ENCODE measurements around the gene PDE3B. TPM values are rescaled to one million over a fixed set of nuclear protein-coding genes. Genes with fewer than 3 reads are reported as not detected.

Gene PDE3B
- polyA plus RNA-seq, 1 donor (not counting 4 experiments of a cell fraction or from before 2014, with no cell fraction given): 0.01 TPM

DNA sequence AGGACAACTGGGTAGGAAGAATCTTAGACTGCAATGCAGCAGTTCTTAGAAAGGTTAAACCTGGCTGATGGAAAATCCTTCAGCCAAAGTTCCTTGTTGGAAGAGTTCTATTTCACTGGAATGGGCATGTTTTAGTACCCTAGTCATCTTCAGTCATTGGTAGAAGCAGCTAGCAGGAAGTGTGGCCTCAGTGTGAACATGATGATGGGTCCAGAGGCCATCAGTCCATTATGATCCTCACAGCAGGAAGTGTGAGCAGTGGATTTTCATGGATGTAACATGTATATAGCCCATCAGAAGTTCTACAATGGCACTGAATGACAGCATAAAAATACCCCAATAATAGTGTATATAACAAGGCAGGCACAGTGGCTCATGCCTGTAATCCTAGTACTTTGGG lies 35.9 kb upstream of the PDE3B start:
- Histone ChIP-seq H3K4me3 (ENCODE audit: control insufficient read depth in 2 of 3, extremely low read depth in 1 of 3, insufficient read depth in 2 of 3, low read depth in 1 of 3, low read length in 3 of 3) (no peak overlapping the region), H3K79me2 (ENCODE audit: control insufficient read depth, insufficient read depth, low read length) (no peaks in the 10 kb centered on the region), H3K4me2 (ENCODE audit: control insufficient read depth, extremely low read depth, insufficient read depth, low read depth, low read length) (no peak overlapping the region), H4K20me1 (ENCODE audit: control insufficient read depth, extremely low read depth, insufficient read depth, low read length) (no peaks in the 10 kb centered on the region), H3K9me3 (ENCODE audit: control insufficient read depth, low read depth, low read length) (no peaks in the 10 kb centered on the region), H3K27ac (ENCODE audit: control insufficient read depth, insufficient read depth, low read length) (no peak overlapping the region), H2AFZ (ENCODE audit: control insufficient read depth, low read length) (no peak overlapping the region), H3K36me3 (ENCODE audit: control insufficient read depth in 2 of 2, extremely low read depth in 1 of 2, insufficient read depth in 2 of 2, low read length in 2 of 2) (no peaks in the 10 kb centered on the region), H3K27me3 (ENCODE audit: control insufficient read depth, extremely low read depth, insufficient read depth, low read length) (peaks cover 3% of the 10 kb centered on the region), H3K9ac (ENCODE audit: control insufficient read depth, extremely low read depth, insufficient read depth, low read length) (no peak overlapping the region), H3K9me1 (ENCODE audit: control insufficient read depth, extremely low read depth, insufficient read depth, low read length) (no peaks in the 10 kb centered on the region), H3K4me1 (ENCODE audit: control insufficient read depth, extremely low read depth, insufficient read depth, low read length) (no peaks in the 10 kb centered on the region)
- no peak for TF ChIP-seq EZH2 (IDR thresholded peaks at IDR 0.05; ENCODE audit: low read length)
- TF ChIP-seq, protein P1, sequence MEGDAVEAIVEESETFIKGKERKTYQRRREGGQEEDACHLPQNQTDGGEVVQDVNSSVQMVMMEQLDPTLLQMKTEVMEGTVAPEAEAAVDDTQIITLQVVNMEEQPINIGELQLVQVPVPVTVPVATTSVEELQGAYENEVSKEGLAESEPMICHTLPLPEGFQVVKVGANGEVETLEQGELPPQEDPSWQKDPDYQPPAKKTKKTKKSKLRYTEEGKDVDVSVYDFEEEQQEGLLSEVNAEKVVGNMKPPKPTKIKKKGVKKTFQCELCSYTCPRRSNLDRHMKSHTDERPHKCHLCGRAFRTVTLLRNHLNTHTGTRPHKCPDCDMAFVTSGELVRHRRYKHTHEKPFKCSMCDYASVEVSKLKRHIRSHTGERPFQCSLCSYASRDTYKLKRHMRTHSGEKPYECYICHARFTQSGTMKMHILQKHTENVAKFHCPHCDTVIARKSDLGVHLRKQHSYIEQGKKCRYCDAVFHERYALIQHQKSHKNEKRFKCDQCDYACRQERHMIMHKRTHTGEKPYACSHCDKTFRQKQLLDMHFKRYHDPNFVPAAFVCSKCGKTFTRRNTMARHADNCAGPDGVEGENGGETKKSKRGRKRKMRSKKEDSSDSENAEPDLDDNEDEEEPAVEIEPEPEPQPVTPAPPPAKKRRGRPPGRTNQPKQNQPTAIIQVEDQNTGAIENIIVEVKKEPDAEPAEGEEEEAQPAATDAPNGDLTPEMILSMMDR (optimal IDR thresholded peaks at IDR 0.05 in 1 of 3, IDR thresholded peaks at IDR 0.05 in 1 of 3, conservative IDR thresholded peaks at IDR 0.05 in 1 of 3; ENCODE audit: extremely low read depth in 1 of 3, insufficient read depth in 2 of 3, low read length in 3 of 3): no peak
- FAIRE-seq (no peak), DNase-seq (ENCODE audit: low read depth, low spot score) (no peak)
- dilution Hi-C loops (cut with MboI; ENCODE audit: extremely low pct_ligation_motif_present, low sequenced_read_pairs): no loop called here

DNA sequence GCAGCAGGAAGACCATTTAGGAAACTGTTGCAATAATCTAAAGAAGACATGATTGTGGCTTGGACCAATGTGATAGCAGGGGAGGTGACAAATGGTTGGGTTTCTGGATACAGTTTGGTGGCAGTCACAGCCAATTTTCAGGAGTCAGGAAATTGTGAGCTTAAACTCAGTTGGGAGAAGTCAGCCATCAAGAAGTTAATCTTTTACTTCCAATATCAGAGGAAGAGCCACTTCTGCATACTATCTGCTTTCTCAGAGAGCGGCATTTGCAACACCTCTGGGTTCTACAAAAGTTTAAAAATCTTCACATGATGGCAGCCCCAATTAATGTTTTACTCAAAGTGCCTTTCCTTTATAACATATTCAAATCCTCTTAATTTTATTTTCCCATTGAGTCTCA lies 33.7 kb upstream of the PDE3B start:
- DNase-seq (ENCODE audit: low read depth, low spot score) (no peak), FAIRE-seq (no peak)
- H3K4me3 ChIP-seq (ENCODE audit: control insufficient read depth in 2 of 3, extremely low read depth in 1 of 3, insufficient read depth in 2 of 3, low read depth in 1 of 3, low read length in 3 of 3): no peak overlapping the region
- no peak for TF ChIP-seq EZH2 (IDR thresholded peaks at IDR 0.05; ENCODE audit: low read length)
- H3K27ac ChIP-seq (ENCODE audit: control insufficient read depth, insufficient read depth, low read length): no peak overlapping the region
- no peak overlapping the region for H3K9ac ChIP-seq (ENCODE audit: control insufficient read depth, extremely low read depth, insufficient read depth, low read length)
- H3K4me1 ChIP-seq (ENCODE audit: control insufficient read depth, extremely low read depth, insufficient read depth, low read length): no peaks in the 10 kb centered on the region
- no peaks in the 10 kb centered on the region for H3K79me2 ChIP-seq (ENCODE audit: control insufficient read depth, insufficient read depth, low read length)
- H3K27me3 ChIP-seq (ENCODE audit: control insufficient read depth, extremely low read depth, insufficient read depth, low read length): peaks cover 3% of the 10 kb centered on the region
- no peaks in the 10 kb centered on the region for H3K9me3 ChIP-seq (ENCODE audit: control insufficient read depth, low read depth, low read length)
- dilution Hi-C loops (cut with MboI; ENCODE audit: extremely low pct_ligation_motif_present, low sequenced_read_pairs): no loop called here
- no peaks in the 10 kb centered on the region for H4K20me1 ChIP-seq (ENCODE audit: control insufficient read depth, extremely low read depth, insufficient read depth, low read length)
- H2AFZ ChIP-seq (ENCODE audit: control insufficient read depth, low read length): no peak overlapping the region
- no peaks in the 10 kb centered on the region for H3K36me3 ChIP-seq (ENCODE audit: control insufficient read depth in 2 of 2, extremely low read depth in 1 of 2, insufficient read depth in 2 of 2, low read length in 2 of 2)
- no peaks in the 10 kb centered on the region for H3K9me1 ChIP-seq (ENCODE audit: control insufficient read depth, extremely low read depth, insufficient read depth, low read length)
- no peak overlapping the region for H3K4me2 ChIP-seq (ENCODE audit: control insufficient read depth, extremely low read depth, insufficient read depth, low read depth, low read length)

- no peaks in the 10 kb centered on the region for H4K20me1 ChIP-seq (ENCODE audit: control insufficient read depth, extremely low read depth, insufficient read depth, low read length)
- H3K27ac ChIP-seq (ENCODE audit: control insufficient read depth, insufficient read depth, low read length): no peak overlapping the region
- H3K36me3 ChIP-seq (ENCODE audit: control insufficient read depth in 2 of 2, extremely low read depth in 1 of 2, insufficient read depth in 2 of 2, low read length in 2 of 2): no peaks in the 10 kb centered on the region
- DNase-seq (ENCODE audit: low read depth, low spot score): no peak
- H3K4me1 ChIP-seq (ENCODE audit: control insufficient read depth, extremely low read depth, insufficient read depth, low read length): no peaks in the 10 kb centered on the region
- TF ChIP-seq EZH2 (IDR thresholded peaks at IDR 0.05; ENCODE audit: low read length): no peak
- TF ChIP-seq, protein P1 (optimal IDR thresholded peaks at IDR 0.05 in 1 of 3, IDR thresholded peaks at IDR 0.05 in 1 of 3, conservative IDR thresholded peaks at IDR 0.05 in 1 of 3; ENCODE audit: extremely low read depth in 1 of 3, insufficient read depth in 2 of 3, low read length in 3 of 3): no peak
- H3K27me3 ChIP-seq (ENCODE audit: control insufficient read depth, extremely low read depth, insufficient read depth, low read length): peaks cover 3% of the 10 kb centered on the region
- no peak overlapping the region for H3K4me2 ChIP-seq (ENCODE audit: control insufficient read depth, extremely low read depth, insufficient read depth, low read depth, low read length)
- H3K4me3 ChIP-seq (ENCODE audit: control insufficient read depth in 2 of 3, extremely low read depth in 1 of 3, insufficient read depth in 2 of 3, low read depth in 1 of 3, low read length in 3 of 3): no peak overlapping the region
- no peak overlapping the region for H2AFZ ChIP-seq (ENCODE audit: control insufficient read depth, low read length)
- no peaks in the 10 kb centered on the region for H3K79me2 ChIP-seq (ENCODE audit: control insufficient read depth, insufficient read depth, low read length)
- no peak overlapping the region for H3K9ac ChIP-seq (ENCODE audit: control insufficient read depth, extremely low read depth, insufficient read depth, low read length)
- FAIRE-seq: no peak
- H3K9me3 ChIP-seq (ENCODE audit: control insufficient read depth, low read depth, low read length): no peaks in the 10 kb centered on the region
- H3K9me1 ChIP-seq (ENCODE audit: control insufficient read depth, extremely low read depth, insufficient read depth, low read length): no peaks in the 10 kb centered on the region
- dilution Hi-C loops (cut with MboI; ENCODE audit: extremely low pct_ligation_motif_present, low sequenced_read_pairs): no loop called here
Observed at GRCh38 chr11:14611939-14612338, 31.7 kb upstream of the PDE3B start.

All from keratinocyte (primary cell).